Measurements from ENCODE around the gene CCDC171.

- TF ChIP-seq CTCF (conservative IDR thresholded peaks at IDR 0.05) (no peak), EZH2 (IDR thresholded peaks at IDR 0.05; ENCODE audit: low read depth) (no peak)
Measured at GRCh38 chr9:15915711-15916110, 362.9 kb downstream of the CCDC171 start.

All from PC-9 (cell line).